Measurements from ENCODE around the gene PTX4.
"Not testable (repeated sequence)": the region's sequence is repeated elsewhere in the genome, so short reads cannot be mapped to it uniquely, and the experiment has no call there.

Gene PTX4

DNA sequence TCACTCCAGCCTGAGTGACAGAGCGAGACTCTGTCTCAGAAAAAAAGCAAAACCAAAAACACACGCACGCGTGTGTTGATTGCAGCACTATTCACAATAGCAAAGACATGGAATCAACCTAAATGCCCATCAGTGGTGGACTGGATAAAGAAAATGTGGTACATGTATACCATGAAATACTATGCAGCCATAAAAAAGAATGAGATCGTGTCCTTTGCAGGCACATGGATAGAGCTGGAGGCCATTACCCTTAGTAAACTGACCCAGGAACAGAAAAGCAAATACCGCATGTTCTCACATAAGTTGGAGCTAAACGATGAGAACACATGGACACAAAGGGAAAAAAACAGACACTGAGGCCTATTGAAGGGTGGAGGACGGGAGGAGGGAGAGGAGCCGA, 9.8 kb downstream of the PTX4 start:
- not testable (repeated sequence) for DNase-seq

DNA sequence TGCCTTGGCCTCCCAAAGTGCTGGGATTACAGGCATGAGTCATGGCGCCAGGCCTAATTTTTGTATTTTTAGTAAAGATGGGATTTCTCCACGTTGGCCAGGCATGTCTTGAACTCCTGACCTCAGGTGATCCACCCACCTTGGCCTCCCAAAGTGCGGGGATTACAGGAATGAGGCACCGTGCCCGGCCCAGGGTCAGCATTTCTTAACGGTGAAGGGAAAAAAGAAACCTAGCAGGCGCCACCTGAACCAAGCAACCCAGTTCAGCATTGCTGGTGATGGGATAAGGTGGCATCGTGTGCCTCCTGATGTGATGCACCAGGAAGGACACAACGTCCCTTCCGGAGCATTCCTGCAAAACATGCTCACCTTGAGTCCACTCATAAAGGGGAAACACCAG, 11.7 kb downstream of the PTX4 start:
- no peak for DNase-seq

DNA sequence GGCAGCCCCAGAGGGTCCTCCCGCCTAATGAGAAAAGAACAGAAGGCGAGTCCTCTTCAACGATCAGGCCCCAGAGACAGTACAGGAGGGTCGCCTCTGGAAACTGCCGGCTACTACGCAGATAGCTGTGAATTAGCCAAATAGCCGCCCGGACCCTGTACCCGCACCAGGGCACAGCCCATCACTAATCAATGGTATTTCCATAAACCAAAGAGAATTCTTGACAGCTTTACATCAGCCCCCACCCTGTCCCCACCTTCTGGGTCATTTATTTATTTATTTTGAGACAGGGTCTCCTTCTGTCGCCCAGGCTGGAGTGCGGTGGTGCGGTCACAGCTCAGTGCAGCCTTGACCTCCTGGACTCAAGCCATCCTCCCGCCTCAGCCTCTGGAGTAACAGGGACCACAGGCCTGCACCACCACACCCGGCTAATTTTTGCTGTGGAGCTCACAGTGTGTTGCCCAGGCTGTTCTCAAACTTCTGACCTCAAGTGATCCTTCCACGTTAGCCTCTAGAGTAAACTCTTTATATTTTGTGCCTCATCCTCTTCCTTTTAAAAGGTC, 13.1 kb downstream of the PTX4 start:
- no peak for DNase-seq

DNA sequence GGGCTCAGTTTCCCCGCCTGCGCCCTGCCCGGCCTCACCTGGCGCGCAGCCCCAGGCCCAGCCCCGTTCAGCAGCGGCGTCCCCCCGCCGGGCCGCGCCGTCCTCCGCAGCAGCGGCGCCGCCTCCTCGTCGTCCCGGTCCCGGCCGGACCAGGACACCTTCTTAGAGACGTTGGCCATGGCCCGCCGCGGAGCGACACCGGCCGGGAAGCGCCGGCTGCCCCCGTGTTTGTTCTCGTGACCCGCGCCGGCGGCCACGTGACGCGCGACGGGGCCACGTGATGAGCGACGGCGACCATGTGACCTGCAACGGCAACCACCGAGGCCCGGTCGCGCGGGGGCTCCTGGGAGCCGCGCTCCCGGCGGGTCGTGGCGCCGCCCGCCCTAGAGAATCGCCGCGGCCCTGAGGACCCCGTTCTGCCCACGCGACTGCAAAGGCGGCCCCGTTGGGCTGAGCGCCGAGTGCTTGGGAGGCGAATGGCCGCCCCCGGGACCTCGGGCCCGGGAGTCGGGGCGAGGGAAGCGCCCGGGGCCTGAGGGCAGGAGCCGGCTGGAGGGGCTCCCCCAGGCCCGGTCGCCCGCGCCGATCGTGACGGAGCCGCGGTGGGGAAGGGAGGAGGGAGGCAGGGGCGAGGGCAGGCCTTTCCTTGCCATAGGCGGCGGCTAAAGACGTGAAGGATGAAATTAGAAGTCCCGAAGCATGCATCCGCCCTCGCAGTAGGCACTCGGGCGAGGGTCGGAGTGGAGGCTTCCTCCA, 13.8 kb downstream of the PTX4 start, which contains the start of gene CLCN7:
CLCN7 (minus strand) TSS at position 233 of the 756 bp plus-strand sequence; CDS start at position 179, 54 bp downstream.
- peak; percentile 76 to 80 for DNase-seq

DNA sequence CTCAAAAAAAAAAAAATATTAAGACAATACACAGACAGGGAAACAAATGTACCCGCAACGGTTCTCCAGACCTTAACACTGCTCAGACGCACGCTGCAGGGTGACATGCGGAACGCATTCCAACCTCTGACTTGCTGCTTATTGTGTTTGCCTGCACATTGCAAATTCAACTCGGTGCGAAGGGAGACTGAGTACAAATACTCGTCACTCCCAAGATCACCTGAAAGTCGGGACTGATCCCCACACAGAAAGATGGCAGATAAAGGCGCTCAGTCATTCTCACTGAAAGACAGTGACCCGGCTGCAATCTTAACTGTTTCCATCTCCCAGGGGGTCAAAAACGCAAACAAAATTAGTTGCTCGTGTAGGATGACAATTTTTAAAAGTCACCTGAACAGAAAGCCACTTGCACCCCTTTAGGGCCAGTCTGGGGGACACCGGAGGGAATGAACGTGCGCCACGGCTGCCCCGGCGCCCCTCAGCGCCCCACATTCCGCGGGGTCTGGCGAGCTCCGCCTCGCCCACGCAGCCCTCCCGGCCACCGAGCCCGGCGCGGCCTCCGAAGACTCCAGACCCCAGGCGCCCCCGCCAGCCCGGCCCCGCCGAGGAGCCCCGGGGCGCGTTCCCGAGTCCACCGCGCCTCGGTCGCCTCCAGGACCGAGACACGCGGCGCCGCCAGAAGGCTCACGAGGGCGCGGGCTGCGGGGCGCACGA, 14.5 kb downstream of the PTX4 start:
- no peak for DNase-seq

DNA sequence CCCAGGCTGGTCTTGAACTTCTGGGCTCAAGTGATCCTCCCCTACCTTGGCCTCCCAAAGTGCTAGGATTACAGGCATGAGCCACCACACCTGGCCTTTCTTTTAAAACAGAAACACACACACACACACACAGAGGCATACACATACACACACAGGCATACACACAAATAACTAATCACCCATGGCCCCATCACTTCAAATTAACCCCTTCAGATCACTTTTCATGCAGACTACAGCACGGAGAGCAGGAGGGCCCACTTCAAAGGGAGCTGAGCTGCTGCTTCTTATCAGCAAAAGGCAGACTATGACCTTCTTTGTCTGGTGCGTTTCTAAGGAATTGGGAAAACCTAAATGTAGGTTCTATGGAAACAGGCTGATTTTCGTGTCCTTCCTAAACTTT, 15.8 kb downstream of the PTX4 start:
- DNase-seq, result no peak

DNA sequence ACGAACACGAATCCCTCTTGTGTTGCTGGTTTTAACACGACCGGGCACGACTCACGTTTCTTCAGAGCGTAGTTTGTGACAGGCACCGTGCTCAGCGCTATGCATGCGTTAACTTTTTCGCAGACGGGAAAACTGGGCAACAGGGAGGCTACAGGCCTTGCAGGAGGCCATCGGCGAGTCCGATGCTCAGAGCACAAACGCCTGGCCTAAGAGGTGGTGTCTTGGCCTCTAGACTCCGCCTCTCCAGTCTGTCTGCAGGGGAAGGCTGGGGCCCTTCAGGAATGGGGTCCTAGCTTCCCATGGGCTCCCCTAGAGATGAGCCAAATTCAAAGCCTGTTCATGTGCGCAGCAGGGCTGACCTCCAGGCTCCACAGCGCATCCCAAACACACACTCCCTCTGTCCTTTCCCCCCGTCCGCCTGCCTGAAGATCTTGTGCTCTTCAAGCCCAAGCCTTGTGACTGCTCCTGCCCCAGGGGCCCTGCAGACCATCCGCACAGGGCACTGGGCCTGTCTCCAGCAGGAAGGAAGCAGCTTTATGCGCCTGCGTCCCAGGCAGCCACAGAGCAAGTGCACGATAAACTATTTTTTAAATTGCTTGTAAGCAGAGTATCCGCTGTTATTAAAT, 17.1 kb downstream of the PTX4 start:
- no peak for DNase-seq

DNA sequence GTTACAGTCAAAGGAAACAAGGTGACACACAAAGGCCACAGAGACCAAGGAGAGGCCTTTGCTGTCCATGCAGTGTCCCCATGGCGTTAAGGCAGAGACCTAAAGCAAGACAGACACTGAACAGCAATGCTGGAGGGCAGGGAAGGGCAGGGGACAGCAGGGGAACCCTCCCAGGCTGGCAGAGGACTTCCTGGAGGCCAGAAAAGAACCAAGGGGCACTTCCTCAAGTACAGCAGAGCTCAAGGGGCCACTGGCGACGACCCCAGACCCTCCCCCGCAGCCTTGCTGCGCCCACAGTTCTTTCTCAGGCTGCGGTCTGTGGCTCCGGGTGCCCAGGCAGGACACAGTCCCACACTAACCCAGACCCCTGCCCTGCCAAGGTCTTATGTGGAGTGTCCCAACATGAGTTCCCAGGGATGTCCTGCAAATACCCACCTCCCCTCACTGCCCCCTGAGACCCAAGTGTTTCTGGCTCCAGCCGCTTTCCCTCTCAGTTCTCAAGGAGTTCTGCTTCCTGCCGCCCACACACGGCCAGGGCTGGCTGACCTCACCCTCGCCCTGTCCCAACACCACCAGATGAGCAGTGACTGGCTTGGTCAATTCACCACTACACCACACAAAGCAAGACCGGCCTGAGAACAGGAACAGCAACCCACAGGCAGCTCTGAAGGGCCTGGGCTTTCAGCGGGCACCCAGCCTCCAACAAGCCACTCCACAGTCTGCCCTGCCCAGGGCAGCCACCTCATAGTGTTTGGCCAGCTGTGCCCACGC, 18.1 kb downstream of the PTX4 start:
- no peak for DNase-seq

DNA sequence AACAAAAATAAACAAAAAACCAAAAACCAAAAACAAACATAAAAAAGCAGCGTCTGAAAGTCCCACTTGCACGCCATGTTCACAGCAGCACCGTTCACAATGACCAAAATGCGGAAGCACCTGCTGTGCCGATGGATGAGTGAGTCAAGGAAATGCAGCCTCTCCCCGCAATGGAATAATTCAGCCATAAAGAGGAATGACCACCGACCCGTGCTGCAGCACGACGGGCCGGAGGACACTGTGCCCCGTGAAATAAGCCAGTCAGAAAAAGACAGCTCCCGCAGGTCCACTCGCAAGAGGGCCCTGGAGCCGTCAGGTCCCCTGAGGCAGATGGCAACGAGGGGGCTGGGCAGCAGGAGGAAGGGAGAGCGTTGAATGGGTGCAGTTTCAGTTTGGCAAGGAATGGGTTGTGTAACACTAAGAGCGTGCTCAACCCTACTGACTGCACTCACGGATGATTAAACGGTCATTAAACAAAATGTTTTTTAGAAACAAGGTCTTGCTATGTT, 19.0 kb downstream of the PTX4 start:
- no peak for DNase-seq

DNA sequence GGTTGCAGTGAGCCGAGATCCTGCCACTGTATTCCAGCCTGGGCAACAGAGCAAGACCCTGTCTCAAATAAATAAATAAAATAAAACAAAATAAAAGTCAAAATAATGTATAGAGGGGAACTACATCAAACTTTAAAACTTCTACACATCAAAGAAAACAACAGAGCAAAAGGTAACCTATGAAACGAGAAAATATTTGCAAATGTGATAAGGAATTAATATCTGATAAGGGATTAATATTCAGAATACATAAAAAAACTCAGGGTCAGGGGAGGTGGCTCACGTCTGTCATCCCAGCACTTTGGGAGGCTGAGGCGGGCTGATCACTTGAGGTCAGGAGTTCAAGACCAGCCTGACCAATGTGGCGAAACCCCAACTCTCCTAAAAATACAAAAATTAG, 19.6 kb downstream of the PTX4 start:
- DNase-seq, result not testable (repeated sequence)

DNA sequence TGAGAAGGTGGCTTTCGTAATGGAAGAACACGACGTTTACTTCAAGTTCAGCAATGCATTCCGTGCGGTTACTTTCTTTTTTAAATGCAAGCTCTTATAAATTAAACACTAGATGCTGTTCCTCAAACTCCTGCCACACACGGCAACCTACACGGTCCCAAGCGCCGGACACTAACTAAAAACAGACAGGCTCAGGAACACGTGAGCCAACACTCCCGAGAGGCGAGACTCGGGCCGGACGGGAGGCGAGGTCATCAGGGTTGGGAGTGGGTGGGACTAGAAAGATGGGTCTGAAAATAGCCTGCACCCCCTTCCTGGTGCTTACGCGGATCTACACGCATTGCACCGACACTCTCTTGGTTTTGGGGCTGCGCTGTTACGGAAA, 20.3 kb downstream of the PTX4 start:
- DNase-seq, result no peak

DNA sequence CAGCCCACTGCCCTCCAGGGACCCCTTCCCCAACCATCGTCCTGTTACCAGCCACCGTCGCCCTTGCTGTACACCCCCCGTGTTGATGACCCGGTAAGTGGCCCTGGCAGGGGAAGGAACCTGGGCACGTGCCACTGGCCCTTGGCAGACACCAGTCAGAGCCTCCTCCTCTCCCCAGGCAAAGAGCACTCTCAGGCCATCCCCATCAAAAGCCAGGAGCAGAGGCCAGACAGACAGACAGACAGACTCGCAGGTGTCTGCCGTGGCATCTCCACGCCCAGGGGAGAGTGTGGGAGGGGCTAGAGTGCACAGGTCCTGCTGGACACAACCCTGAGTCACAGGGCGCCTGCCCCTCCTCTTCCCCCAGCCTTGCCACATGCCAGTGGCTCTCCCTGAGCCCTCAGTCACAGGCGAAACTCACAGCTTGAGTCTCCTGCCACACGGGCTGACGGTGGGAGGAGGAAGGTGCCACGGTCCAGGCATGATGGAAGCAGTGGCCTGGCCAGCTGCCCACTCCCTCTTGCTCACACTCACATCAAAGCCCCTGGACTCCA, 21.7 kb downstream of the PTX4 start:
- no peak for DNase-seq

DNA sequence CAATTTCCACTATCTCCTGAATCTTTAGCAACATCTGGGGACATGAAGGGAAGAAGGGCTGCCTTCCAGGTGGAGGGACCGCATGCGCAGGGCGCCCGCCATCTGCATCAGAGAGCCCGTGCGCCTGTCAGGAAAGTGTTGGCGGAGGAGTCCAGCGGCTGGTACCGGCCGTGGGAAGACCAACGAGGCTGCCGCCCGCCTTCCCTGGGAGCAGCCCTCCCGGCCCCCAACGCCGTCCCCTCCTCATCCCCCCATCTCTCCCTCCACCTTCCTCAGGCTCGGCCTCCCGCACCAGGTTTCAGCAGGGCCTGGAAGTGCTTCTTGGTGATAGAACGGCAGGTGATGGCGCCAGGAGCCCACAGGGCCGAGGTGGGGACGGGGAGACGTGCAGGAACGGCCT, 22.7 kb downstream of the PTX4 start:
- no peak for DNase-seq

DNA sequence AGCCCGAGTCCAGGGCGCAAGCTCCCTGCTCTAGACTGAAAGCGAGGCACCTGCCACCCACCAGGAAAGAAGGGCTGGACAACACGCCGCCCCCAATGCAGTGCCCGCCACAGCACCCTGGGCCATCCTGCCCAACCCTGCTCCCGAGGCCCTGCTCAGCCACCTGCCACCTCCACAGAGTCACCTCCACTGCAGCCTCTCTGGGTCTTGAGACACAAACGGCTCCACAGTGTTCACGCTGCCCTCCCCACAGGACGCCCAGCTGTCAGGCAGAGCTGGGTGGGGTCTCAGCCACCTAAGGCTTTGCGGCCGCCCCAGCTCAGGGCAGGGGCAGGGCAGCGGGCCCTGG, 23.2 kb downstream of the PTX4 start:
- no peak for DNase-seq

DNA sequence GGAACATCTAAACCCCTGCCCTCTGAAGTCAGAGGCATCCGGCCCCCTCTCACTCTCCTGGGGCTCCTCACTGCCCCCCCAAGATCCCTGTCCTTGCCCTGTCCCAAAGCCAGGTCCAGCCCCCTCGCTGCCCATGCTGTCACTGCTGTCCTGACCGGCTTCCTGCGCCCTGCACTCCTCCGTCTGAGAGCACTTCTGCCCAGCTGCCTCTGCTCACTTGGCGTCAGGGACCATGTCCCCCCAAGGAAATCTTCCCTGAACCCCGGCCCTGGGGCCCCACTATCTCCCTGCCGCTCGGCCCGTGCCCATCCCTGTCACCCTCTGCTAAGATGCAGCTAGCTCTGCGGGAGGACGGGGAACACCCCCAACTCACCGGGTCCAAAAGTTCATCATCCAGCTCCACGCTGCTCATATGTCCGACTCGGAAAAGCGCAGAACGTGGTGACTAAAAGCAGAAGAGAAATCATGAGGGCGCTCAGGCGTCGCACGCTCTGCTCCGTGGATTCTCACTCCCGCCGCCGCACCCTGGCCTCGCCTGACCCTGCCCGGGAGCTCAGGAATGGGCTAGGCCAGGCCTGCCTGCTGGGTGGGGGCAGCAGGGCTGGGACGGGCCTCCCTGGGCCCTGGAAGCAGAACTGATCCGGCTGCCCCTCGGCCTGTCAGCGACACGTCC, 23.7 kb downstream of the PTX4 start:
- no peak for DNase-seq

DNA sequence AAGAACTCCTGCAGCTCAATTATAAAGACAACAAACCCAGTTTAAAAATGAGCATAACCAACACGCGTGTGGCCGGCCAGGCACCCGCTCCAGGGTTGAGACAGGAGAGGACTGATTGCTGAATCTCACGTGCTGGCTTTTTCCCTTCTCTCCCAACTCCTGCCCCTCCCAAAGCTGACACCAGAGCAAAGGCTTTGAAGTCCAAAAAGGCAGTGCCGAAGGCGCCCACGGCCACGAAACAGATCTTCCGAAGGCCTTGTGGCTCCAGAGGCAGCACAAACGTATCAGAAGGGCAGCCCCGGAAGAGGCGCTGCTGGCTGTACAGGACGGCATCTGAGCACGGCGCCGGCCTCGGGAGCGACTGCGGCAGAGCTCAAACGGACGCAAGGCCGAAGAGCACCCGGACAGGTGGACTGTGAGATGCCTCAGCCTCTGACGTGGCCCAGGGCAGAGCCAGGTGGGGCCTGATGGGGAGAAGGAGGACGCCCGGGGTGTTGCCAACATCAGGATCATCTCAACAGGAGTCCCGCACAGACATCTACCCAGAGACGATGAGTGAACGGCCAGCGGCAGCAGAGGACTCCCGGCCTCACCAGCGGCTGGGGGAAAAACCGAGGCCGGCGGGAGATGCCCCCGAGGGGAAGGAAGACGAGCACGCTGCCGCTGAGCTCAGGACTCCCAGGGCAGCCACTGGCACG, 24.4 kb downstream of the PTX4 start:
- DNase-seq, result no peak

DNA sequence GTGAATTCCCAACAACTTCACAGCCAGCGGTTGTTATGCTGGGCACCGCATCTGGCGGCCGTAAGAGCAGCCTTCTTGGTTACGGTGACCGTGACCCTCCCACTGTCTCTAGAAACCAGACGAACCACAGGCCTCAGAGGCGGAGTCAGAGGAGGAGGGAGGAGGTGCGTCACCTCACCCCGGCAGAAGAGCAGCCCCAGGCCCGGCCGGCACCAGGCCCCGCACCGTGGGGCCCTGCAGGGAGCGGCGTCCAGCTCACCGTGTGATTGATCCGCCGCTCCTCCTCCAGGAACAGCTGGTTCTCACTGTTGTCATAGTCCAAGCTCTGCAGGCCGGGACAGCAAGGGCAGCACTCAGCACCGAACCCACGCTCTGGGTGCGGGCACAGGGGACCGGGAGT, 27.6 kb downstream of the PTX4 start:
- no peak for DNase-seq

DNA sequence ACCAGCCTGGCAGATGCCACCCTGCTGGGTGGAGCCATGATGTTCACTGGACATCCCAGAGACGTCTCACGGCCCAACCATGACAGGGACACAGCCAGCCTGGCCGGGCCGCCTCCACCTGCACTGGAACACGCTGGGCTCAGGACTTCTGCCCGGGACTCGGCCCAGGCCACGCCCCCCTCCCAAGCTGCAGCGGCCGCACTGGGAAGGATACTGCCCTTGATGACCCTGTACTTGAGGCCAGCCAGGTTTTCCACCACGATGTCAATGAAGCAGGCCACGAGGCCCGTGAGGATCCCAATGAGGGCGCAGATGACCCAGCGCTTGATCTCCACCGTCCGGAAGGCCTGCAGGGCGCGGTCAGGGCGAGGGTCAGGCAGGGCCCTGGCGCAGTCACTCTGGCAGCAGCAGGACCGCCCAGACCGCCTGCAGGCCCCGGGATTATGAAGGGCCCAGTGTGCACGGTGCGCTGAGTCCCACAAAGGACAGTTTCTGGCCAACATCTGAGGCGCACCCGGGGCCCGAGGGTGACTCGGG, 28.1 kb downstream of the PTX4 start:
- no peak for DNase-seq

DNA sequence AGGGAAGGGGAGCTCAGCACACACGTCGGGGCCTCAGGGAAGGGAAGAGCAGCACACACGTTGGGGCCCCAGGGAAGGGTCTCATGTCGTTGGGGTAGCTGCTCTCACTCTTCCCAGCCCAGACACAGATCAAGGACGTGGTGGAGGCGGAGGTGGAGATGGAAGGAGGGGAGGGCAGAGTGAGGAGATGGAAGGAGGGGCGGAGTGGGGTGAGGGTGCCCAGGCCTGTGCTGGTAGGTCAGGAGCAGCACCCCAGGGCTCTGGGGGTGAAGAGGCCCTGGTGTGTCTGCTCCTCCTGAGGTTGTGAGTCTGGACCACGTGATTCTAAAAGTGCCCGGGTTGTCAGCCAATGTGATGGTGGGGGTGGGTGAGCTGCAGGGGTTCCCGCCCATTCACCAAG, 28.8 kb downstream of the PTX4 start:
- DNase-seq, result no peak

DNA sequence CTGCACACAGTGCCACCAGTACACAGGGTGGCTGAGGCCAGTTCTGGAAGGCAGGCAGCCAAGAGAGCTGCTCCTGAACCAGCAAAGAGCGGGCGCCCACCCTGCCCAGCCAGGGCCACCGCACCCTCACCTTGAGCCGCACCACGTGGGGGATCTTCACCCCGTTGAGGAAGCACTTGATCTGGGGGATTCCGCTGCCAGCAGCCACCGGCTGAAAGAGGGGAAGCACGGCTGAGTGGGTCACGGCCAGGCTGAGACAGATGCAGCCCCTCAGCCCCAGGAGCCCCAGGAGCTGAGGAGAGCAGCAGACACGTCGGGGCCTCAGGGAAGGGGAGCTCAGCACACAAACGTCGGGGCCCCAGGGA, 29.8 kb downstream of the PTX4 start:
- DNase-seq, result no peak

DNA sequence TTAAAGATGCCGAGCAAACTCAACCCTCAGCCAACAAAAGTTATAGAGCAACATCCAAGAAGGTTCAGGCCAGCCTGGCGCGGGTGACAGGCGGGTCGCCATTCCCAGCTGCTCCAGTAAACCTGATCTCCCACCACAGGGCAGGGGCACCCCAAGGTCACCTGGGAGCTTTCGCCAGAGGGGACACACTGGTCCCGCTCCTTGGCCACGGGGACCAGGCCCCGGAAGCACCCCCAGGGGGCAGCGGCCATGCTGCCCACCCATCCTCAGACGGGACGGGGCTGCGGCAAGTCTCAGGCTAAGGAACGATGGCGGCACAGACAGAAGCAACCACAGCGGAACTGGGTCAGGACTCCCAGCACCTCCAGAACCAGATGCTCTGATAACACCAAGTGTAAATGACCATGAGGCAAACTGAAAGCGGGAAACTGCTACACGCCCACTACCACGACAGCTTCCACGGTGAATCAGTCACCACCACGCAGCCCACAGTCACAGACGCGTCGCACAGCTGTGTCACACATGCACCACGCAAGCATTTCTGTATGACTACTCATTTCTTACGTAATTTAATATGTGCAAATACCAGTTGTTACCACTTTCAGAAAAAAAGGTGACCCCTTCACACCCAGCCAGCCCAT, 30.3 kb downstream of the PTX4 start:
- DNase-seq, result no peak
